ENCODE data around the gene KLHL41. TPM values are rescaled to one million over a fixed set of nuclear protein-coding genes. Genes with fewer than 3 reads are reported as not detected.
"Not testable (repeated sequence)": the region's sequence is repeated elsewhere in the genome, so short reads cannot be mapped to it uniquely, and the experiment has no call there.

KLHL41 gene
- total RNA-seq, 1 experiment from 2014 or later: 0.15 TPM

GRCh38 chr2:169561364-169561763 is 51.9 kb downstream of the KLHL41 start (continued):
- TF ChIP-seq, protein P1, sequence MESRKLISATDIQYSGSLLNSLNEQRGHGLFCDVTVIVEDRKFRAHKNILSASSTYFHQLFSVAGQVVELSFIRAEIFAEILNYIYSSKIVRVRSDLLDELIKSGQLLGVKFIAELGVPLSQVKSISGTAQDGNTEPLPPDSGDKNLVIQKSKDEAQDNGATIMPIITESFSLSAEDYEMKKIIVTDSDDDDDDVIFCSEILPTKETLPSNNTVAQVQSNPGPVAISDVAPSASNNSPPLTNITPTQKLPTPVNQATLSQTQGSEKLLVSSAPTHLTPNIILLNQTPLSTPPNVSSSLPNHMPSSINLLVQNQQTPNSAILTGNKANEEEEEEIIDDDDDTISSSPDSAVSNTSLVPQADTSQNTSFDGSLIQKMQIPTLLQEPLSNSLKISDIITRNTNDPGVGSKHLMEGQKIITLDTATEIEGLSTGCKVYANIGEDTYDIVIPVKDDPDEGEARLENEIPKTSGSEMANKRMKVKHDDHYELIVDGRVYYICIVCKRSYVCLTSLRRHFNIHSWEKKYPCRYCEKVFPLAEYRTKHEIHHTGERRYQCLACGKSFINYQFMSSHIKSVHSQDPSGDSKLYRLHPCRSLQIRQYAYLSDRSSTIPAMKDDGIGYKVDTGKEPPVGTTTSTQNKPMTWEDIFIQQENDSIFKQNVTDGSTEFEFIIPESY (IDR thresholded peaks at IDR 0.05; ENCODE audit: extremely low read depth, insufficient replicate concordance, low read length): no peak

DNA sequence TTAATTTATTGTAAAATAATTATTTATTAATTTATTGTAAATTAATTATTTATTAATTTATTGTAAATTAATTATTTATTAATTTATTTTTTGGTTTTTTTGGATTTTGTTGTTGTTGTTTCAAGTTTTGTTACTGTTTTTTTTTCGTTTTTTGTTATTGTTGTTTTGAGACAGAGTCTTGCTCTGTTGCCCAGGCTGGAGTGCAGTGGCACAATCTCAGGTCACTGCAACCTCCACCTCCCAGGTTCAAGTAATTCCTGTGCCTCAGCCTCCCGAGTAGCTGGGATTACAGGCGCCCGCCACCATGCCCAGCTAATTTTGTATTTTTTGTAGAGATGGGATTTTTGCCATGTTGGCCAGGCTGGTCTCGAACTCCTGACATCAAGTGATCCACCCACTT is 52.6 kb downstream of the KLHL41 start:
- H3K4me1 ChIP-seq (ENCODE audit: control insufficient read depth in 1 of 2, insufficient read depth in 2 of 2, low read length in 2 of 2); H3K36me3 ChIP-seq (ENCODE audit: control insufficient read depth in 1 of 2, insufficient read depth in 2 of 2, low read length in 2 of 2); BruUV-seq (replicated peaks); RAD21 ChIA-PET (ENCODE audit: low non-redundant PET in 1 of 2, low total read pairs in 2 of 2, uncharacterized antibody in 2 of 2, unreplicated experiment in 2 of 2); H2AFZ ChIP-seq (ENCODE audit: low read depth, low read length, poor library complexity, severe bottlenecking); H3K27ac ChIP-seq (ENCODE audit: low read depth, low read length); H3K9ac ChIP-seq (ENCODE audit: low read length); ATAC-seq; H3K79me2 ChIP-seq (ENCODE audit: insufficient read depth, low read length); H3K9me3 ChIP-seq (ENCODE audit: control insufficient read depth in 1 of 2, insufficient read depth in 1 of 2, low read depth in 1 of 2, low read length in 2 of 2); intact Hi-C loops (cut with micrococcal nuclease); H4K20me1 ChIP-seq (ENCODE audit: insufficient read depth); H3K9me2 ChIP-seq (ENCODE audit: insufficient read depth); DNase-seq (ENCODE audit: low read depth, low spot score); H3K27me3 ChIP-seq (ENCODE audit: insufficient read depth, low read length); H3K4me3 ChIP-seq (replicated peaks in 1 of 2; ENCODE audit: low read depth in 1 of 2, low read length in 2 of 2); H3K4me2 ChIP-seq (ENCODE audit: low read length); POLR2A ChIA-PET; CTCF ChIA-PET: not testable (repeated sequence)

GRCh38 chr2:169562519-169562918 is 53.0 kb downstream of the KLHL41 start:
- peaks cover 0 to 7% of the 10 kb centered on the region in 2 experiments; a peak in 2 of 4 replicates for H3K36me3 ChIP-seq (ENCODE audit: control insufficient read depth in 1 of 2, insufficient read depth in 2 of 2, low read length in 2 of 2)
- ChIA-PET RAD21 (ENCODE audit: low non-redundant PET in 1 of 2, low total read pairs in 2 of 2, uncharacterized antibody in 2 of 2, unreplicated experiment in 2 of 2) (no interaction called here), CTCF (no interaction called here), POLR2A (interaction anchor here (0.5 kb wide), 1 partner anchor 110 kb away, joined by 7 read pairs; no protein-coding TSS in a partner anchor)
- no peaks in the 10 kb centered on the region for H3K9me3 ChIP-seq (ENCODE audit: control insufficient read depth in 1 of 2, insufficient read depth in 1 of 2, low read depth in 1 of 2, low read length in 2 of 2)
- DNase-seq (ENCODE audit: low read depth, low spot score) (no peak), ATAC-seq (no peak)
- H3K4me1 ChIP-seq (ENCODE audit: control insufficient read depth in 1 of 2, insufficient read depth in 2 of 2, low read length in 2 of 2): no peaks in the 10 kb centered on the region
- intact Hi-C loops (cut with micrococcal nuclease): no loop called here
- H3K4me3 ChIP-seq (replicated peaks in 1 of 2; ENCODE audit: low read depth in 1 of 2, low read length in 2 of 2): no peak overlapping the region
- no peak overlapping the region for H3K9ac ChIP-seq (ENCODE audit: low read length)
- H3K9me2 ChIP-seq (ENCODE audit: insufficient read depth): no peaks in the 10 kb centered on the region
- H3K4me2 ChIP-seq (ENCODE audit: low read length): no peak overlapping the region
- H4K20me1 ChIP-seq (ENCODE audit: insufficient read depth): no peaks in the 10 kb centered on the region
- no peak overlapping the region for H2AFZ ChIP-seq (ENCODE audit: low read depth, low read length, poor library complexity, severe bottlenecking)
- H3K27ac ChIP-seq (ENCODE audit: low read depth, low read length): no peak overlapping the region
- peaks cover 4% of the 10 kb centered on the region; the same call in 1 of the 2 replicates for H3K79me2 ChIP-seq (ENCODE audit: insufficient read depth, low read length)
- no peaks in the 10 kb centered on the region for H3K27me3 ChIP-seq (ENCODE audit: insufficient read depth, low read length)
- no TSS peak for BruUV-seq (replicated peaks)
- TF ChIP-seq EGR1 (IDR thresholded peaks at IDR 0.05; ENCODE audit: low read depth) (no peak), SRF (IDR thresholded peaks at IDR 0.05; ENCODE audit: low read depth) (no peak), FOSL1 (IDR thresholded peaks at IDR 0.05; ENCODE audit: low read depth) (no peak), CEBPB (IDR thresholded peaks at IDR 0.05; ENCODE audit: low read depth) (no peak), TCF7L2 (IDR thresholded peaks at IDR 0.05; ENCODE audit: borderline replicate concordance, extremely low read depth, insufficient read depth, insufficient read length) (no peak), RAD21 (IDR thresholded peaks at IDR 0.05; ENCODE audit: low read depth) (no peak), ZFX (IDR thresholded peaks at IDR 0.05) (no peak), POLR2AphosphoS5 (IDR thresholded peaks at IDR 0.05; ENCODE audit: low read depth, low read length) (no peak), SIN3A (IDR thresholded peaks at IDR 0.05; ENCODE audit: low read depth) (no peak), CBX3 (IDR thresholded peaks at IDR 0.05; ENCODE audit: low read depth) (no peak), ELF1 (IDR thresholded peaks at IDR 0.05; ENCODE audit: borderline replicate concordance, low read depth) (no peak), YY1 (IDR thresholded peaks at IDR 0.05; ENCODE audit: extremely low read depth, insufficient replicate concordance, low read depth, low read length) (no peak), EZH2phosphoT487 (IDR thresholded peaks at IDR 0.05; ENCODE audit: borderline replicate concordance) (no peak)
- TF ChIP-seq, protein P2, sequence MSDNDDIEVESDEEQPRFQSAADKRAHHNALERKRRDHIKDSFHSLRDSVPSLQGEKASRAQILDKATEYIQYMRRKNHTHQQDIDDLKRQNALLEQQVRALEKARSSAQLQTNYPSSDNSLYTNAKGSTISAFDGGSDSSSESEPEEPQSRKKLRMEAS (IDR thresholded peaks at IDR 0.05): no peak
- TF ChIP-seq, protein P3, sequence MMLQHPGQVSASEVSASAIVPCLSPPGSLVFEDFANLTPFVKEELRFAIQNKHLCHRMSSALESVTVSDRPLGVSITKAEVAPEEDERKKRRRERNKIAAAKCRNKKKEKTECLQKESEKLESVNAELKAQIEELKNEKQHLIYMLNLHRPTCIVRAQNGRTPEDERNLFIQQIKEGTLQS (IDR thresholded peaks at IDR 0.05): no peak
- TF ChIP-seq, protein P1 (IDR thresholded peaks at IDR 0.05; ENCODE audit: extremely low read depth, insufficient replicate concordance, low read length): no peak

Measured in HCT116 (cell line).